Thyroid gland (tissue), 4 donors: ENCODE results near the gene ERC1.

Experiments used
- POLR2A ChIP-seq, 2 donors: fragments of 450-650 bp; IDR thresholded peaks; one replicate each; pipeline ENCODE4 v1.6.1; 2017; ENCODE audit warnings: antibody characterized with exemption in 2 of 2, mild to moderate bottlenecking in 2 of 2, moderate library complexity in 1 of 2
- TF ChIP-seq, protein P1 (sequence below), 6 experiments: fragments of 200-600 bp in 3 of 6; fragments of 450-650 bp in 3 of 6; sonication (generic) in 3 of 6; IDR thresholded peaks; one replicate each; pipeline ENCODE4 v1.5.1; 2016 to 2019; ENCODE audit warnings: antibody characterized with exemption in 6 of 6, mild to moderate bottlenecking in 2 of 6, inconsistent platforms in 1 of 6, moderate library complexity in 1 of 6

DNA sequence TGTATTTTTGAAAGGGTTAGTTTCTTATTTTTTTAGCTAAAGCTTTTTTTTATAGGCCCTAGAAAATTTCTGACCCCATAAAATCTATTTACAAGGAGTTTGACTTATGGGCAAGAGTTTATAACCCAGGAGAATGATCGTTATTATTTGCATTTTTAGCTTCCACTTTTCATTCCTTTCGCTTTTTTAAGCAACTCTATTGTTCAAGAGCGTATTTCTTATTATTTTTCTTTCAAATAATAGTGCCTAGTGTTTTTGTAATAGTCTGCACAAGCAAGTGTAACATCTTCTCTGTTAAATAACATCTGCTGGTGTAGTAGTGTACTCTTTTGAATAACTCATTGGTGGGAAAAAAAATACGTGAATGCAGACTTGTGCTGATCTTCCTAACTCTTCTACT, 216.3 kb downstream of the ERC1 start:
- TF ChIP-seq, protein P1, sequence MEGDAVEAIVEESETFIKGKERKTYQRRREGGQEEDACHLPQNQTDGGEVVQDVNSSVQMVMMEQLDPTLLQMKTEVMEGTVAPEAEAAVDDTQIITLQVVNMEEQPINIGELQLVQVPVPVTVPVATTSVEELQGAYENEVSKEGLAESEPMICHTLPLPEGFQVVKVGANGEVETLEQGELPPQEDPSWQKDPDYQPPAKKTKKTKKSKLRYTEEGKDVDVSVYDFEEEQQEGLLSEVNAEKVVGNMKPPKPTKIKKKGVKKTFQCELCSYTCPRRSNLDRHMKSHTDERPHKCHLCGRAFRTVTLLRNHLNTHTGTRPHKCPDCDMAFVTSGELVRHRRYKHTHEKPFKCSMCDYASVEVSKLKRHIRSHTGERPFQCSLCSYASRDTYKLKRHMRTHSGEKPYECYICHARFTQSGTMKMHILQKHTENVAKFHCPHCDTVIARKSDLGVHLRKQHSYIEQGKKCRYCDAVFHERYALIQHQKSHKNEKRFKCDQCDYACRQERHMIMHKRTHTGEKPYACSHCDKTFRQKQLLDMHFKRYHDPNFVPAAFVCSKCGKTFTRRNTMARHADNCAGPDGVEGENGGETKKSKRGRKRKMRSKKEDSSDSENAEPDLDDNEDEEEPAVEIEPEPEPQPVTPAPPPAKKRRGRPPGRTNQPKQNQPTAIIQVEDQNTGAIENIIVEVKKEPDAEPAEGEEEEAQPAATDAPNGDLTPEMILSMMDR (IDR thresholded peaks at IDR 0.05) = no peak
- TF ChIP-seq POLR2A (IDR thresholded peaks at IDR 0.05) = no peak
